Measurements from ENCODE around the gene UBQLN4. TPM values are rescaled to one million over a fixed set of nuclear protein-coding genes. Genes with fewer than 3 reads are reported as not detected.

The UBQLN4 gene
- total RNA-seq, 4 donors from 2014 or later = 16.3 to 22.5 (median 21.4) TPM

GRCh38 chr1:156001021-156001661 lies 52.5 kb downstream of the UBQLN4 start:
- TF ChIP-seq, protein P1, sequence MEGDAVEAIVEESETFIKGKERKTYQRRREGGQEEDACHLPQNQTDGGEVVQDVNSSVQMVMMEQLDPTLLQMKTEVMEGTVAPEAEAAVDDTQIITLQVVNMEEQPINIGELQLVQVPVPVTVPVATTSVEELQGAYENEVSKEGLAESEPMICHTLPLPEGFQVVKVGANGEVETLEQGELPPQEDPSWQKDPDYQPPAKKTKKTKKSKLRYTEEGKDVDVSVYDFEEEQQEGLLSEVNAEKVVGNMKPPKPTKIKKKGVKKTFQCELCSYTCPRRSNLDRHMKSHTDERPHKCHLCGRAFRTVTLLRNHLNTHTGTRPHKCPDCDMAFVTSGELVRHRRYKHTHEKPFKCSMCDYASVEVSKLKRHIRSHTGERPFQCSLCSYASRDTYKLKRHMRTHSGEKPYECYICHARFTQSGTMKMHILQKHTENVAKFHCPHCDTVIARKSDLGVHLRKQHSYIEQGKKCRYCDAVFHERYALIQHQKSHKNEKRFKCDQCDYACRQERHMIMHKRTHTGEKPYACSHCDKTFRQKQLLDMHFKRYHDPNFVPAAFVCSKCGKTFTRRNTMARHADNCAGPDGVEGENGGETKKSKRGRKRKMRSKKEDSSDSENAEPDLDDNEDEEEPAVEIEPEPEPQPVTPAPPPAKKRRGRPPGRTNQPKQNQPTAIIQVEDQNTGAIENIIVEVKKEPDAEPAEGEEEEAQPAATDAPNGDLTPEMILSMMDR (IDR thresholded peaks at IDR 0.05) = no peak
- TF ChIP-seq POLR2A (IDR thresholded peaks at IDR 0.05) = no peak
- no peaks in the 10 kb centered on the region for H3K36me3 ChIP-seq
- peaks cover 0 to 4% (median 0%) of the 10 kb centered on the region in 4 donors for H3K4me1 ChIP-seq
- peak overlapping the region in 2 of 4 donors; percentile 45 to 50 for H3K4me3 ChIP-seq
- peak overlapping the region in 3 of 4 donors; percentile 68 to 87 (median 75) for H3K27ac ChIP-seq
- no peaks in the 10 kb centered on the region for H3K9me3 ChIP-seq
- DNase-seq = no peak
- no peaks in the 10 kb centered on the region for H3K27me3 ChIP-seq

- H3K4me1 ChIP-seq = peaks cover 0 to 4% (median 0%) of the 10 kb centered on the region in 4 donors
- no peak overlapping the region for H3K27ac ChIP-seq
- H3K9me3 ChIP-seq = no peaks in the 10 kb centered on the region
- H3K36me3 ChIP-seq = no peaks in the 10 kb centered on the region
- TF ChIP-seq, protein P1 (IDR thresholded peaks at IDR 0.05) = no peak
- no peak for TF ChIP-seq POLR2A (IDR thresholded peaks at IDR 0.05)
- no peaks in the 10 kb centered on the region for H3K27me3 ChIP-seq
- no peak for DNase-seq
- H3K4me3 ChIP-seq = no peak overlapping the region
Measured at GRCh38 chr1:155999964-156000363, 53.6 kb downstream of the UBQLN4 start.

DNA sequence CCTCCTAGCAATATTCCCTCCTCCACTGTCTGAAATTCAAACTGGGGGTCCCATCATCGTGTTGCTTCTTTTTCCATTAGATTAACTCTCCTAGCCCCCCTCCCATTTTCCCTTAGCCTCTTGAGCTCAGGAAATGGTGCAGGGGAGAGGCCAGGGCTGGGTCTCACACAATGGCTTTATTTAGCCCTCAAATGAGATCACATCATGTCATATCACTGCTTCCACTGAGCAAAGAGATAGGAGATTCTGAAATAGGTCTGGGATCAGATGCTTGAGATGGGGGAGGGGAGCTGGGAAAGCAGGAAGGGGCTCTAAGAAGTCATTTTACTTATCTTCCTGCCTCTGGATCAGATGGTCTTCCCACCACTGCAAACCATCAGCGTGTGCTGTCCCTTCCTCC lies 57.4 kb downstream of the UBQLN4 start:
- Histone ChIP-seq H3K4me1 (peaks cover 0 to 4% (median 0%) of the 10 kb centered on the region in 4 donors), H3K4me3 (no peak overlapping the region), H3K27me3 (no peaks in the 10 kb centered on the region), H3K36me3 (no peaks in the 10 kb centered on the region), H3K9me3 (no peaks in the 10 kb centered on the region), H3K27ac (no peak overlapping the region)
- TF ChIP-seq, protein P1 (IDR thresholded peaks at IDR 0.05) = no peak
- TF ChIP-seq POLR2A (IDR thresholded peaks at IDR 0.05) = no peak
- no peak for DNase-seq

DNA sequence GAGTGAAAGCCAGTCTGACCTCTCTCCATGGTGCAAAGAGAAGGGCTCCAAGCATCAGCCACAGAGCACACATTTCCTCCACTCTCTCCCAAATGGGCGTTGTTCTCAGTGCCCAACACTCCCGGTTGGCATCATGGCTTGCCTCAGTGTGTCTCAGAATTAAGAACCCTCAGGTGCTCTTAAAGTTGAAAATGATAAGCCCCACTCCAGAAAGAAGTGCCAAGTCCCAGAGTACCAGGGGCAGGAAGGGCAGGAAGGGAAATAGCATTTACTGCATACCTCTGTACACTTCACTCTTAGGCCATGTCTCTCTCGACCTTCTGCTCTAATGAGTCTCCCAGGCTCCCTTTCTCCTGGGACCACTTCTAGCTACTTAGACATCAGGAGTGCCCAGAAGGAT lies 60.0 kb downstream of the UBQLN4 start:
- H3K36me3 ChIP-seq = no peaks in the 10 kb centered on the region
- no peak for DNase-seq
- TF ChIP-seq, protein P1 (IDR thresholded peaks at IDR 0.05) = no peak
- no peak for TF ChIP-seq POLR2A (IDR thresholded peaks at IDR 0.05)
- H3K4me3 ChIP-seq = no peak overlapping the region
- H3K9me3 ChIP-seq = no peaks in the 10 kb centered on the region
- H3K4me1 ChIP-seq = peaks cover 0 to 12% (median 8%) of the 10 kb centered on the region in 4 donors
- no peak overlapping the region for H3K27ac ChIP-seq
- H3K27me3 ChIP-seq = no peaks in the 10 kb centered on the region

DNA sequence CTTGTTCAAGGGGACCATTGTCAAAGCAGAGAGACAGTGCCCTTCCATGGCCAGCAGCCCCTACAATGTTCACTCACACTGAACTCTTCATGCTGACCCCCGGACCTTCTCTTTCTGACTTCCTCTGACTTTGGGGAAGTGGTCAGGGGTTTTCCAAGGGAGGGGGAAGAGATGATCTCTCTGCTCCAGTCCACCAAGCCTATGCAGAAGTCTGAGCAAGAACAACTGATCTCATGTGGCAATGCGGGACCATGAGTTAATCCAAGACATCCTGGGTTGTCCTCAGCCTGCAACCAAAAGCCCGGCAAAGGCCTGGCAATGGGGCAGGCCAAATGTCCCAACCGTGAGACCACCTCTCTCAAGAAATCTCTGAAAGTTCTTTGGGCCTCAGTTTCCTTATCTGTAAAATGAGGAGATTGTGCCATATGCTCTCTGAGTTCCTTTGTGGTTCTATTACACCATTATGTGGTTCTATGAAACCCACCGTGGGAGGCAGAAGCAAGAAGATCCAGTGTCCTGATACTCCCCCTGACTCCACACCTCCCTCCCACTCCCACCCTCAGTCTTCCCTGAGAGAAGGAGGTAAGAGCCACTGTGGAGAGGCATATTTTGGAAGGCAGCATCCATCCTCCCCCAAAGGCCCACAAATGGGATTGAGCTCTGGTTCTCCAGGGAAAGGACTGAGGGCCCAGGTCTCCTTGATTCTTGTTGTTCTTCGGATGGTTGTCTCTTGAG lies 63.4 kb downstream of the UBQLN4 start:
- Histone ChIP-seq H3K27me3 (no peaks in the 10 kb centered on the region), H3K9me3 (no peaks in the 10 kb centered on the region), H3K36me3 (no peaks in the 10 kb centered on the region), H3K4me1 (peaks cover 0 to 12% (median 8%) of the 10 kb centered on the region in 4 donors), H3K27ac (peak overlapping the region in 2 of 4 donors; percentile 13 to 42), H3K4me3 (no peak overlapping the region)
- DNase-seq = no peak
- no peak for TF ChIP-seq POLR2A (IDR thresholded peaks at IDR 0.05)
- TF ChIP-seq, protein P1 (IDR thresholded peaks at IDR 0.05) = no peak
